Brain microvascular endothelial cell (primary cell): ENCODE results near the gene SEMA3F.
"Not testable (repeated sequence)": the region's sequence is repeated elsewhere in the genome, so short reads cannot be mapped to it uniquely, and the experiment has no call there.

Experiments
- DNase-seq: peaks from one replicate; pipeline ENCODE4 v3.0.0-alpha.2; 2020
- H3K27ac ChIP-seq: fragments of 250-450 bp; sonication (Bioruptor Pico); 2 replicates; pipeline ENCODE4 v1.5.1; 2020; ENCODE audit warnings: mild to moderate bottlenecking, moderate library complexity
- H3K27me3 ChIP-seq: fragments of 250-450 bp; sonication (Bioruptor Pico); replicated peaks from 2 replicates; pipeline ENCODE4 v1.5.1; 2020; ENCODE audit warnings: mild to moderate bottlenecking
- H3K36me3 ChIP-seq: fragments of 250-450 bp; sonication (Bioruptor Pico); replicated peaks from 2 replicates; pipeline ENCODE4 v1.5.1; 2020; ENCODE audit warnings: mild to moderate bottlenecking
- H3K4me3 ChIP-seq: 2 replicates; pipeline ENCODE4 v1.5.1; 2011; ENCODE audit warnings: low read depth, mild to moderate bottlenecking, control low read depth, low read length, moderate library complexity
- CTCF ChIP-seq: IDR thresholded peaks from 2 replicates; pipeline ENCODE4 v1.5.1; 2011; ENCODE audit warnings: low read depth, mild to moderate bottlenecking, moderate library complexity, low read length, control low read depth, inconsistent platforms; ENCODE audit errors: missing control alignments
- in situ Hi-C: cut with HindIII; loops from 2 replicates; pipeline ENCODE4 v1.10.0; 2017; ENCODE audit warnings: low sequenced_read_pairs, low pct_ligation_motif_present

Gene SEMA3F

DNA sequence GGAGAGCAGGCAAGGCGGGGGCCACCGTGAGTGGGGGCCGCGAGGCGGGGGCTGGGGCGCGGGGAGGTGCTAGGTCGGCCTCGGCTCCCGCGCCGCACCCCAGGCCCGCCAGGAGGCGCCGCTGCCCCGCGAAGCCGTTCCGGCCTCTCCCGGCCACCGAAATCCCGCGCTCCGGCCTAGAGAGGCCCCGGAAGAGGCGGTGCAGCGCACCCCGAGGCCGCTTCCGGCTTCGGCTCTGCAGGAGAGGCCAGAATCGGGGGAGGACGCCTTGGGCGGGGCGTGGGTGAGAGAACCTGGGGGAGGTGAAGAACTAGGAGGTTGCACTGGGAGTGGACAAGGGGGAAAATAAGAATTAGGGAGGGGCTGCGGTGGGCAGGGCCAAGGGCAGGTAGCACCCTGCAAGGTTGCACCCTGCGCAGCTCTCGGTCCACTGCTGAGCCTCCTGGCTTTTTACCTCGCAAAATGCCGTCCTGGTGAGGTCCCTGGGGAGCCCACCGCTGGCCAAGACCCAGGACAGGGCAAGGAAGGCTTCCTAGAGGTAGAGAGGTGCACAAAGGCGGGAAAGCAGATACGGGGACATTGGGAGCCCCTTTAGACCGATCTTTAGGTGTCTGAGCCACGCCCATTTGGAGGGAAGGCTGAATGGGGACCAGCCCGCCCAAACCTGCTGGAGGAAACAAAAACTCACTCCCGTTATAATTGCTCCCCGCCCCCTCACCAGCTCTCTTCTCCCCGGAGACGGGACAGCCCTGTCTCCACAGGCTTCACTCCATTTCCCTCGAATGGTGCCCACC is 72.5 kb downstream of the SEMA3F start:
- DNase-seq, result peak; percentile 67
- Histone ChIP-seq H3K27me3 (no peaks in the 10 kb centered on the region), H3K36me3 (no peaks in the 10 kb centered on the region), H3K4me3 (peak overlapping the region; percentile 81), H3K27ac (no peak overlapping the region)
- in situ Hi-C loops, result no loop called here
- peak; percentile 56 for TF ChIP-seq CTCF

DNA sequence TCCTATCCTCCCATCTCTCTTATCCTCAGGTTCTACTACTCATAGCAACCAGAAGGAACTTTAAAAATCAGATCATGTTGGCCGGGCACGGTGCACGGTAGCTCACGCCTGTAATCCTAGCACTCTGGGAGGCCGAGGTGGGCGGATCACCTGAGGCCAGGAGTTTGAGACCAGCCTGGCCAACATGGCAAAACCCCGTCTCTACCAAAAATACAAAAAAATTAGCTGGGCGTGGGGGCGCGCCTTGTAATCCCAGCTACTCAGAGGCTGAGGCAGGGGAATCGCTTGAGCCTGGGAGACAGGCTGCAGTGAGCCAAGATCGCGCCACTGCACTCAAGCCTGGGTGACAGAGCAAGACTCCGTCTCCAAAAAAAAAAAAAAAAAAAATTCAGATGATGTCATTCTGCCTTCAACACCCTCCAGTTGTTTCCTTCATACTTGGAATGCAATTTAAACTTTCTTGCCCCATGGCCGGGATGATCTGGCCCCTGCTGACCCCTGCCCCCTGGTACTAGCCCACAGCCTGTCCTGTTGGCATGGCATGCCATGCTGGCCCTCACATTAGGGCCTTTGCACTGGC is 73.2 kb downstream of the SEMA3F start:
- H3K27me3 ChIP-seq, in situ Hi-C loops, DNase-seq, H3K36me3 ChIP-seq, H3K27ac ChIP-seq: not testable (repeated sequence)
- peak overlapping the region; percentile 81 for H3K4me3 ChIP-seq

DNA sequence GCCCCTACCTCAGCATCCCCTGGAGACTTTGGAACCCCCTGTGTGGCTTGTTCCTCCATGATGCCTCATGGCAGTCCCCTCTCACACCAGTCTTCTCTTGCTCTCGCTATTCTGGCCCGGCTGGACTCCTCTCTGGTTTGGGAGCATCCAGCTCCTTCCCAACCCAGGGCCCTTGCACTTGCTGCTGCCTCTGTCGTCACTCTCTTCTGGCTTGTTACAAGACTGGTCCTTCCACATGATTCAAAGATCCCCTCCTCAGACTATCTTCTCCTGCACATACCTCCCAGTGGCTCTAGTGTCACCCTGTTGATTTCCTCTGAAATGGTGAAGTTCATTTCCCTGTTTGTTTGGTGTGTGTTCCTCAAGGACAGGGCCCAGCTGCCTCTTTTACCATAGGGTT is 74.4 kb downstream of the SEMA3F start:
- no peak for DNase-seq
- no peak for TF ChIP-seq CTCF
- Histone ChIP-seq H3K27ac (no peak overlapping the region), H3K4me3 (no peak overlapping the region), H3K36me3 (no peaks in the 10 kb centered on the region), H3K27me3 (no peaks in the 10 kb centered on the region)
- in situ Hi-C loops, result no loop called here

DNA sequence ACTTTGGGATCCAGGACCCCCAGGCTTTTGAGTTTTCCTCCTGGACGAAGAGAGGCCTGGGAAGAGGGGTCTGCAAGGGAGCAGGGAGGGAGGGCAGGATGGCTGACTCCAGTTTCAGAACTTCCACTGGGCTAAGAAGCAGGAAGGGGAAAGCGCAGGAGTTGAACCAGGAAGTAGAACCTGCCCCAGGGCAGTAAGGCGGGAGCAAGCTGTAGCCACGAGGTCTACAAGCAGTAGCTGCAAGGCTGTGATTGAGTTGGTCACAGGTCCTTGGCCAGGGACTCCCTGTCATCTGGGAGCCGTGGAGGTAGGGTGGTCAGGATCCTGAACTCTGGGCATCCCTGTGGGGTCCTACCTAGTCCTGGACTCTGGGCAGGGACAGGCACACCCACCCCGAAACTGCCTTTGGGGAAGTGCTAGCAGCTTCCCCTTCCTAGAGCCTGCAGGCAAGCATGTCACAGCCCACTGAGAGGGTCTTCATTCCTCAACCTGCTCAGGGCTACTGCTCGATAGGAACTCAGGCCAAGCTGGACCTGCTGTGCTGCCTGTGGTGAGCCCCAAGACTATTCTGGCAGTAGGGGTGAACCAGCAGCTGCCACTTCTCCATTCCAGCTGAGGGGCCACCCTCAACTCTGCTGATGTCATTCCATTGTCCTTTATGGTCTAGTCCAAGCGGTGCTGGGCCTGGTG is 75.1 kb downstream of the SEMA3F start:
- Histone ChIP-seq H3K36me3 (no peaks in the 10 kb centered on the region), H3K27me3 (no peaks in the 10 kb centered on the region), H3K27ac (no peak overlapping the region), H3K4me3 (no peak overlapping the region)
- DNase-seq, result no peak
- in situ Hi-C loops, result no loop called here
- TF ChIP-seq CTCF, result no peak

DNA sequence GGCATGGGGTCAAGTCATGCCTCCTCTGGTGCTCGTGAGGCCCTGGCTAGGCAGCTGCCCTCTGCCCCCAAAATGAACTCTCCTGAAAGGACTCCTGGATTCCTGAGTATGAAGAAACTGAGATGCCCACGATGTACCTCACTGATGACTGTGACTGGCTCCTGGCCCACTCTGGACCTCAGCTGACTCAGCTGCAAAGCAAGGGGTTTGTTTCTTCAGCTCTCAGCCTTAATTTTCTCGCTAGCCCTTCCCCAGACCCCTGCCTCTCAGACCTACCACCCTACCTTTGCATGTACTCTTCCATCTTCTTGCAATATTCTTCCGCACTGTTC is 75.6 kb downstream of the SEMA3F start:
- in situ Hi-C loops, result no loop called here
- Histone ChIP-seq H3K27me3 (no peaks in the 10 kb centered on the region), H3K4me3 (no peak overlapping the region), H3K36me3 (no peaks in the 10 kb centered on the region), H3K27ac (no peak overlapping the region)
- DNase-seq, result no peak
- no peak for TF ChIP-seq CTCF

- Histone ChIP-seq H3K27me3 (no peaks in the 10 kb centered on the region), H3K4me3 (no peak overlapping the region), H3K36me3 (no peaks in the 10 kb centered on the region), H3K27ac (no peak overlapping the region)
- no peak for DNase-seq
- TF ChIP-seq CTCF, result no peak
- in situ Hi-C loops, result no loop called here
Measured at GRCh38 chr3:50231581-50231980, 76.5 kb downstream of the SEMA3F start.
